Measurements from ENCODE around the gene MYO3B.

- no peak for TF ChIP-seq CTCF (IDR thresholded peaks at IDR 0.05; ENCODE audit: low read depth, low read length)
- TF ChIP-seq POLR2A (IDR thresholded peaks at IDR 0.05; ENCODE audit: extremely low read depth, insufficient read length) = no peak
- no peak for TF ChIP-seq MAX (IDR thresholded peaks at IDR 0.05; ENCODE audit: low read depth, low read length)
Observed at GRCh38 chr2:170344663-170345346, 166.9 kb downstream of the MYO3B start.

Data from NB4 (cell line).